K562 (cell line): Measurements from ENCODE around the gene SLC22A8.

ENCODE experiments used
- MAZ ChIP-seq, 2 experiments: fragments of 450-650 bp in 1 of 2; sonication (generic) in 1 of 2; formaldehyde crosslinking; IDR thresholded peaks in 1 of 2; conservative IDR thresholded peaks in 1 of 2; 2 replicates each; pipeline versions ENCODE4 v1.4.0 to v1.5.0; 2020; ENCODE audit warnings: mild to moderate bottlenecking in 1 of 2, missing genetic modification reagents in 1 of 2
- TAF1 ChIP-seq: IDR thresholded peaks from 2 replicates; pipeline ENCODE4 v1.6.1; 2011; ENCODE audit warnings: mild to moderate bottlenecking, low read length, moderate library complexity; ENCODE audit not compliant: insufficient read depth, control insufficient read depth, severe bottlenecking; ENCODE audit errors: extremely low read depth
- ZNF764 ChIP-seq: fragments of 250-450 bp; sonication (Bioruptor Pico); IDR thresholded peaks from 2 replicates; pipeline ENCODE4 v1.4.0; 2020; ENCODE audit warnings: low read depth, mild to moderate bottlenecking, moderate library complexity
- TF ChIP-seq, protein P1 (sequence below): sonication (generic); formaldehyde crosslinking; IDR thresholded peaks from 2 replicates; pipeline ENCODE4 v1.8.1; 2022; ENCODE audit warnings: missing genetic modification reagents
- TF ChIP-seq, protein P2 (sequence below): sonication (generic); formaldehyde crosslinking; IDR thresholded peaks from 2 replicates; pipeline ENCODE4 v1.8.1; 2022; ENCODE audit warnings: missing genetic modification reagents
- TF ChIP-seq, protein P3 (sequence below), 3 experiments: IDR thresholded peaks in 2 of 3; conservative IDR thresholded peaks in 1 of 3; 2 replicates each; pipeline ENCODE4 v1.5.1; 2011 to 2012; ENCODE audit warnings: low read length in 3 of 3, mild to moderate bottlenecking in 3 of 3, control low read depth in 2 of 3, improper control_type of control experiment in 1 of 3, inconsistent platforms in 1 of 3, low read depth in 1 of 3, mixed read lengths in 1 of 3, moderate library complexity in 1 of 3; ENCODE audit not compliant: insufficient read depth in 2 of 3

DNA sequence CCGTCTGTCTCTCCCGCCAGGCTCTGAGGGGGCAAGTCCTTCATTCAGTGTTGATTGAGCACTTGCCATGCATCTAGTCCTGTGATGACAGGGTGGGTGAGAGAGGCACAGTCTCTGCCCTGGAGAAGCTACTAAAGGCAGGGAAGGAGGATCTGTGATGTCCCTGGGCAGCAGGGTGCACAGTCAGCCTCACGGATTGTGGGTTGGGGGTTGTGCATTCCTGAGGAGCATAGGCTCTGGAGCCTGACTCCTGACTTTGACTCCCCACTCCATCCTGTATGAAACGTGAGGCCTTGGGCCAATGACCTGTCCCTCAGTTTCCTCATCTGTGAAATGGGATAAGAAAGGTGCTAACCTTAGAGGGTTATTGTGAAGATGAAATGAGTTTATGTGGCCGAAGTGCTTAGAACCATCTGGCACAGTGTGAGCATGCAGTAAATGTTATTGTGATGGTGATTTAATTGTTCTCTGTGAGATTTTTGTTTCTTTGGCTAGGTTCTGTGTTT is 4.7 kb downstream of the SLC22A8 start:
- TF ChIP-seq, protein P1, sequence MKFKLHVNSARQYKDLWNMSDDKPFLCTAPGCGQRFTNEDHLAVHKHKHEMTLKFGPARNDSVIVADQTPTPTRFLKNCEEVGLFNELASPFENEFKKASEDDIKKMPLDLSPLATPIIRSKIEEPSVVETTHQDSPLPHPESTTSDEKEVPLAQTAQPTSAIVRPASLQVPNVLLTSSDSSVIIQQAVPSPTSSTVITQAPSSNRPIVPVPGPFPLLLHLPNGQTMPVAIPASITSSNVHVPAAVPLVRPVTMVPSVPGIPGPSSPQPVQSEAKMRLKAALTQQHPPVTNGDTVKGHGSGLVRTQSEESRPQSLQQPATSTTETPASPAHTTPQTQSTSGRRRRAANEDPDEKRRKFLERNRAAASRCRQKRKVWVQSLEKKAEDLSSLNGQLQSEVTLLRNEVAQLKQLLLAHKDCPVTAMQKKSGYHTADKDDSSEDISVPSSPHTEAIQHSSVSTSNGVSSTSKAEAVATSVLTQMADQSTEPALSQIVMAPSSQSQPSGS (CRISPR knock-in tag), result no peak
- TF ChIP-seq TAF1, result no peak
- TF ChIP-seq MAZ (CRISPR knock-in tag; conservative IDR thresholded peaks at IDR 0.05 in 1 of 2, IDR thresholded peaks at IDR 0.05 in 1 of 2), result no peak
- TF ChIP-seq ZNF764 (CRISPR knock-in tag), result no peak
- TF ChIP-seq, protein P2, sequence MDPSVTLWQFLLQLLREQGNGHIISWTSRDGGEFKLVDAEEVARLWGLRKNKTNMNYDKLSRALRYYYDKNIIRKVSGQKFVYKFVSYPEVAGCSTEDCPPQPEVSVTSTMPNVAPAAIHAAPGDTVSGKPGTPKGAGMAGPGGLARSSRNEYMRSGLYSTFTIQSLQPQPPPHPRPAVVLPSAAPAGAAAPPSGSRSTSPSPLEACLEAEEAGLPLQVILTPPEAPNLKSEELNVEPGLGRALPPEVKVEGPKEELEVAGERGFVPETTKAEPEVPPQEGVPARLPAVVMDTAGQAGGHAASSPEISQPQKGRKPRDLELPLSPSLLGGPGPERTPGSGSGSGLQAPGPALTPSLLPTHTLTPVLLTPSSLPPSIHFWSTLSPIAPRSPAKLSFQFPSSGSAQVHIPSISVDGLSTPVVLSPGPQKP (CRISPR knock-in tag), result no peak
- TF ChIP-seq, protein P3, sequence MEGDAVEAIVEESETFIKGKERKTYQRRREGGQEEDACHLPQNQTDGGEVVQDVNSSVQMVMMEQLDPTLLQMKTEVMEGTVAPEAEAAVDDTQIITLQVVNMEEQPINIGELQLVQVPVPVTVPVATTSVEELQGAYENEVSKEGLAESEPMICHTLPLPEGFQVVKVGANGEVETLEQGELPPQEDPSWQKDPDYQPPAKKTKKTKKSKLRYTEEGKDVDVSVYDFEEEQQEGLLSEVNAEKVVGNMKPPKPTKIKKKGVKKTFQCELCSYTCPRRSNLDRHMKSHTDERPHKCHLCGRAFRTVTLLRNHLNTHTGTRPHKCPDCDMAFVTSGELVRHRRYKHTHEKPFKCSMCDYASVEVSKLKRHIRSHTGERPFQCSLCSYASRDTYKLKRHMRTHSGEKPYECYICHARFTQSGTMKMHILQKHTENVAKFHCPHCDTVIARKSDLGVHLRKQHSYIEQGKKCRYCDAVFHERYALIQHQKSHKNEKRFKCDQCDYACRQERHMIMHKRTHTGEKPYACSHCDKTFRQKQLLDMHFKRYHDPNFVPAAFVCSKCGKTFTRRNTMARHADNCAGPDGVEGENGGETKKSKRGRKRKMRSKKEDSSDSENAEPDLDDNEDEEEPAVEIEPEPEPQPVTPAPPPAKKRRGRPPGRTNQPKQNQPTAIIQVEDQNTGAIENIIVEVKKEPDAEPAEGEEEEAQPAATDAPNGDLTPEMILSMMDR (IDR thresholded peaks at IDR 0.05 in 2 of 3, conservative IDR thresholded peaks at IDR 0.05 in 1 of 3; ENCODE audit: insufficient read depth in 2 of 3, low read depth in 1 of 3, low read length in 3 of 3), result no peak
